Measurements from ENCODE around the gene LRRC7. TPM values are rescaled to one million over a fixed set of nuclear protein-coding genes. Genes with fewer than 3 reads are reported as not detected.

The LRRC7 gene
- total and polyA plus RNA-seq, 2 of the 8 experiments (the other 6 are each of a cell fraction or from before 2014, with no cell fraction given): 0.03 to 0.17 TPM

GRCh38 chr1:69568421-69569174 is 876 bp downstream of the LRRC7 start (continued):
- TF ChIP-seq, protein P1, sequence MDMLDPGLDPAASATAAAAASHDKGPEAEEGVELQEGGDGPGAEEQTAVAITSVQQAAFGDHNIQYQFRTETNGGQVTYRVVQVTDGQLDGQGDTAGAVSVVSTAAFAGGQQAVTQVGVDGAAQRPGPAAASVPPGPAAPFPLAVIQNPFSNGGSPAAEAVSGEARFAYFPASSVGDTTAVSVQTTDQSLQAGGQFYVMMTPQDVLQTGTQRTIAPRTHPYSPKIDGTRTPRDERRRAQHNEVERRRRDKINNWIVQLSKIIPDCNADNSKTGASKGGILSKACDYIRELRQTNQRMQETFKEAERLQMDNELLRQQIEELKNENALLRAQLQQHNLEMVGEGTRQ (IDR thresholded peaks at IDR 0.05; ENCODE audit: low read length): no peak
- TF ChIP-seq RXRA (IDR thresholded peaks at IDR 0.05; ENCODE audit: insufficient read depth, low read depth, low read length): no peak
- TF ChIP-seq SP2 (IDR thresholded peaks at IDR 0.05; ENCODE audit: low read length): no peak
- peak; percentile 37 for TF ChIP-seq SUZ12 (IDR thresholded peaks at IDR 0.05; ENCODE audit: low read length)
- TF ChIP-seq KDM4A (IDR thresholded peaks at IDR 0.05; ENCODE audit: low read depth, low read length, severe bottlenecking): peak; percentile 95
- peak; percentile 59 for TF ChIP-seq EZH2 (IDR thresholded peaks at IDR 0.05; ENCODE audit: low read depth, low read length, severe bottlenecking)
- no peak for TF ChIP-seq EP300 (IDR thresholded peaks at IDR 0.05; ENCODE audit: borderline replicate concordance in 1 of 2, low read depth in 2 of 2, low read length in 2 of 2)
- no peak for TF ChIP-seq TAF1 (IDR thresholded peaks at IDR 0.05; ENCODE audit: low read depth, low read length)
- no peak for TF ChIP-seq POLR2AphosphoS5 (IDR thresholded peaks at IDR 0.05; ENCODE audit: low read depth, low read length)
